HCT116 (cell line): Measurements from ENCODE around the gene HSP90AB1. TPM values are rescaled to one million over a fixed set of nuclear protein-coding genes. Genes with fewer than 3 reads are reported as not detected.

Experiments used
- ATAC-seq: fragments of 200-7000 bp; cut with Tn5 transposase; 2 replicates; pipeline ENCODE4 v1.9.1; 2020; ENCODE audit warnings: mild to moderate bottlenecking, moderate library complexity
- BruUV-seq: library from RNA; stranded (reverse); fragments of 400-500 nt; replicated peaks from 2 replicates; lab custom pipeline; 2021; lab: Mats Ljungman, UMichigan
- CTCF ChIA-PET: fragments of 300-600 bp; sonication (Branson Sonifier 250); formaldehyde crosslinking; loops from one replicate; lab custom pipeline; 2021; ENCODE audit warnings: antibody characterized with exemption; lab: Charles Lee
- POLR2A ChIA-PET: fragments of 300-600, 350-600 bp; sonication (Branson Sonifier 250); formaldehyde crosslinking; loops from one replicate; lab custom pipeline; 2021; ENCODE audit warnings: antibody characterized with exemption; lab: Charles Lee
- RAD21 ChIA-PET, 2 experiments: fragments of 300-600 bp; sonication (Branson Sonifier 250); formaldehyde crosslinking; loops; one replicate each; lab custom pipeline; 2023; ENCODE audit warnings: low total read pairs in 2 of 2; ENCODE audit not compliant: uncharacterized antibody in 2 of 2, unreplicated experiment in 2 of 2, low non-redundant PET in 1 of 2; lab: Charles Lee
- DNase-seq: peaks from one replicate; pipeline ENCODE4 v3.0.0-alpha.2; 2010; ENCODE audit warnings: low read depth, low spot score
- H2AFZ ChIP-seq: fragments of 200-600 bp; shearing (Covaris generic), sonication (generic); 2 replicates; pipeline ENCODE4 v1.6.1; 2017; ENCODE audit warnings: low read depth, mixed run types, mixed read lengths, antibody characterized with exemption, low read length; ENCODE audit not compliant: poor library complexity, severe bottlenecking
- H3K27ac ChIP-seq: 2 replicates; pipeline ENCODE4 v1.5.1; 2012; ENCODE audit warnings: low read depth, low read length
- H3K27me3 ChIP-seq: fragments of 200-600 bp; sonication (generic); 2 replicates; pipeline ENCODE4 v1.6.1; 2016; ENCODE audit warnings: mixed run types, low read length, mixed read lengths; ENCODE audit not compliant: insufficient read depth
- H3K36me3 ChIP-seq, 2 experiments: fragments of 200-500 bp in 1 of 2; fragments of 200-600 bp in 1 of 2; sonication (Bioruptor generic) in 1 of 2; sonication (generic) in 1 of 2; 2 replicates each; pipeline versions ENCODE4 v1.5.1 to v1.6.1; 2014 to 2016; ENCODE audit warnings: low read length in 2 of 2, inconsistent platforms in 1 of 2, mixed read lengths in 1 of 2, mixed run types in 1 of 2; ENCODE audit not compliant: insufficient read depth in 2 of 2, control insufficient read depth in 1 of 2
- H3K4me1 ChIP-seq, 2 experiments: fragments of 200-600 bp in 1 of 2; sonication (generic) in 1 of 2; 2 replicates each; pipeline versions ENCODE4 v1.5.1 to v1.6.1; 2012 to 2017; ENCODE audit warnings: low read length in 2 of 2, inconsistent platforms in 1 of 2, mild to moderate bottlenecking in 1 of 2, mixed read lengths in 1 of 2, mixed run types in 1 of 2, moderate library complexity in 1 of 2; ENCODE audit not compliant: insufficient read depth in 2 of 2, control insufficient read depth in 1 of 2
- H3K4me2 ChIP-seq: fragments of 200-600 bp; sonication (generic); 2 replicates; pipeline ENCODE4 v1.6.1; 2017; ENCODE audit warnings: mixed run types, low read length, mixed read lengths
- H3K4me3 ChIP-seq, 2 experiments: fragments of 200-600 bp in 1 of 2; sonication (generic) in 1 of 2; replicated peaks in 1 of 2; 2 replicates each; pipeline ENCODE4 v1.5.1; 2011 to 2016; ENCODE audit warnings: low read length in 2 of 2, control low read depth in 1 of 2, low read depth in 1 of 2, mild to moderate bottlenecking in 1 of 2, mixed read lengths in 1 of 2, mixed run types in 1 of 2
- H3K79me2 ChIP-seq: fragments of 200-600 bp; sonication (generic); 2 replicates; pipeline ENCODE4 v1.6.1; 2017; ENCODE audit warnings: mild to moderate bottlenecking, mixed run types, low read length, moderate library complexity, mixed read lengths; ENCODE audit not compliant: insufficient read depth
- H3K9ac ChIP-seq: fragments of 200-600 bp; sonication (generic); 2 replicates; pipeline ENCODE4 v1.6.1; 2016; ENCODE audit warnings: low read length, mixed read lengths
- H3K9me2 ChIP-seq: fragments of 200-600 bp; sonication (generic), shearing (Covaris generic); 2 replicates; pipeline ENCODE4 v1.6.1; 2017; ENCODE audit warnings: mixed run types, mild to moderate bottlenecking, moderate library complexity; ENCODE audit not compliant: insufficient read depth
- H3K9me3 ChIP-seq, 2 experiments: fragments of 200-500 bp in 1 of 2; fragments of 200-600 bp in 1 of 2; sonication (Bioruptor generic) in 1 of 2; sonication (generic) in 1 of 2; 2 replicates each; pipeline ENCODE4 v1.6.1; 2014 to 2017; ENCODE audit warnings: low read length in 2 of 2, mixed read lengths in 2 of 2, inconsistent platforms in 1 of 2, low read depth in 1 of 2, mild to moderate bottlenecking in 1 of 2, mixed run types in 1 of 2, moderate library complexity in 1 of 2; ENCODE audit not compliant: control insufficient read depth in 1 of 2, insufficient read depth in 1 of 2
- H4K20me1 ChIP-seq: fragments of 200-600 bp; sonication (generic), shearing (Covaris generic); 2 replicates; pipeline ENCODE4 v1.6.1; 2017; ENCODE audit warnings: mixed run types, mild to moderate bottlenecking, moderate library complexity; ENCODE audit not compliant: insufficient read depth
- CBX3 ChIP-seq: IDR thresholded peaks from 2 replicates; pipeline ENCODE4 v1.6.1; 2012; ENCODE audit warnings: low read depth
- ELF1 ChIP-seq: IDR thresholded peaks from 2 replicates; pipeline ENCODE4 v1.6.1; 2012; ENCODE audit warnings: low read depth, borderline replicate concordance
- POLR2A ChIP-seq: IDR thresholded peaks from 2 replicates; pipeline ENCODE4 v1.7.0; 2011; ENCODE audit warnings: borderline replicate concordance; ENCODE audit not compliant: insufficient read depth, insufficient read length; ENCODE audit errors: extremely low read depth
- POLR2AphosphoS5 ChIP-seq: IDR thresholded peaks from 2 replicates; pipeline ENCODE4 v1.6.1; 2011; ENCODE audit warnings: mild to moderate bottlenecking, low read depth, low read length, moderate library complexity
- SIN3A ChIP-seq: IDR thresholded peaks from 2 replicates; pipeline ENCODE4 v1.6.1; 2012; ENCODE audit warnings: low read depth
- SP1 ChIP-seq: IDR thresholded peaks from 2 replicates; pipeline ENCODE4 v1.6.1; 2012; ENCODE audit warnings: low read depth
- SRF ChIP-seq: IDR thresholded peaks from 2 replicates; pipeline ENCODE4 v1.6.1; 2012; ENCODE audit warnings: low read depth
- TCF7L2 ChIP-seq: IDR thresholded peaks from 2 replicates; pipeline ENCODE4 v1.7.0; 2011; ENCODE audit warnings: borderline replicate concordance, inconsistent platforms; ENCODE audit not compliant: insufficient read depth, insufficient read length; ENCODE audit errors: extremely low read depth
- ZFX ChIP-seq: fragments of 450-650 bp; IDR thresholded peaks from 2 replicates; pipeline ENCODE4 v1.6.1; 2017
- intact Hi-C: fragments of 100-400 bp; cut with micrococcal nuclease; formaldehyde crosslinking; loops from 2 replicates; pipeline ENCODE4 v1.10.0; 2022
- total RNA-seq: library from RNA; stranded (reverse); gene quantifications from one replicate; pipeline ENCODE4 v1.2.1, GENCODE V29; 2021; ENCODE audit not compliant: unreplicated experiment
- TF ChIP-seq, protein P1 (sequence below): IDR thresholded peaks from 2 replicates; pipeline ENCODE4 v1.6.1; 2012; ENCODE audit warnings: low read depth
- TF ChIP-seq, protein P2 (sequence below), 3 experiments: fragments of 200-600 bp in 1 of 3; sonication (generic) in 1 of 3; IDR thresholded peaks in 2 of 3; conservative IDR thresholded peaks in 1 of 3; 2 replicates each; pipeline ENCODE4 v1.5.1; 2012 to 2017; ENCODE audit warnings: low read depth in 2 of 3, low read length in 2 of 3, antibody characterized with exemption in 1 of 3, borderline replicate concordance in 1 of 3, control low read depth in 1 of 3, mild to moderate bottlenecking in 1 of 3, mixed read lengths in 1 of 3, mixed run types in 1 of 3, moderate library complexity in 1 of 3; ENCODE audit not compliant: insufficient read depth in 1 of 3

The HSP90AB1 gene
- total RNA-seq, 1 experiment from 2014 or later: 2,554 TPM

DNA sequence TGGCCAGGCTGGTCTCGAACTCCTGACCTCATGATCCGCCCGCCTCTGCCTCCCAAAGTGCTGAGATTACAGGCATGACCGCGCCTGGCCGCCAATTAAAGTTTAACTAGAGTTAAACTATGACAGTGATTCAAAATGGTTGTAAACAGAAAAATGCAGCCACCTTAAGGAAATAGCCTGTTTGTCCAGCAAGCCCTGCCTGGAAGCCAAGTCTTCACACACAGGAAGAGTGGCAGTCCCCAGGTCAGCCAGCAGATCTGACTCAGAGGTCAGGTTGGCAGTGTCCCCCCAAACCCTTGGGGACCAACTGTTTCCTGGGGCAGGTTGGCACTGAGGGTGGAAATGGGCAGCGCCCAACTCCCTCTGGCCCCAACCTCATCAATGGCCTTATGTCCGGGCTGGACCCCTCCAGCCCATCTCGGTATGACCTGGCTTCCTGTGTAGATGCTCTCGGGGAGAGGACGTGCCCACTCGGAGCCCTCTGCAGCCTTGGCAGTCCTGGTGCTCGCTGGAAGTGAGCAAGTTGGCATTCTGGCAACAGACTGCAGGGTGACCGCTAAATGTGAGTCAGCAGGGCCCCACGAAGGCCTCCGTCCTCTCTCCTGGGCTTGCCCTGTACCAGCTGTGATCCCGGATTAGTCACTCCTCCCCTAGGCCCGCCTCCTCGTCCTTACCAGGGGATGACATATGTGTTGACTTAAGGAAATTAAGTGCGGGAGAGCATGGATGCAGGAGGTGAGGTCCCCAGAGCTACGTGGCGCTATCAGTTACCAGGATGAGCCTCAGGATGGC, 9.7 kb upstream of the HSP90AB1 start:
- Histone ChIP-seq H3K27ac (peak overlapping the region; percentile 82), H3K4me3 (peak overlapping the region; percentile 45 to 56), H3K36me3 (peaks cover 5 to 29% of the 10 kb centered on the region in 2 experiments; a peak in 2 of 4 replicates), H3K9me3 (no peaks in the 10 kb centered on the region), H3K4me2 (peak overlapping the region; percentile 85), H3K9ac (peak overlapping the region; percentile 62), H3K79me2 (no peaks in the 10 kb centered on the region), H3K27me3 (no peaks in the 10 kb centered on the region), H3K4me1 (peaks cover 29 to 42% of the 10 kb centered on the region in 2 experiments), H4K20me1 (no peaks in the 10 kb centered on the region), H2AFZ (no peak overlapping the region), H3K9me2 (no peaks in the 10 kb centered on the region)
- TF ChIP-seq ZFX (no peak), ELF1 (no peak), SIN3A (no peak), TCF7L2 (peak; percentile 13), POLR2AphosphoS5 (peak; percentile 65), SP1 (no peak), SRF (no peak), CBX3 (no peak), POLR2A (no peak)
- TF ChIP-seq, protein P1, sequence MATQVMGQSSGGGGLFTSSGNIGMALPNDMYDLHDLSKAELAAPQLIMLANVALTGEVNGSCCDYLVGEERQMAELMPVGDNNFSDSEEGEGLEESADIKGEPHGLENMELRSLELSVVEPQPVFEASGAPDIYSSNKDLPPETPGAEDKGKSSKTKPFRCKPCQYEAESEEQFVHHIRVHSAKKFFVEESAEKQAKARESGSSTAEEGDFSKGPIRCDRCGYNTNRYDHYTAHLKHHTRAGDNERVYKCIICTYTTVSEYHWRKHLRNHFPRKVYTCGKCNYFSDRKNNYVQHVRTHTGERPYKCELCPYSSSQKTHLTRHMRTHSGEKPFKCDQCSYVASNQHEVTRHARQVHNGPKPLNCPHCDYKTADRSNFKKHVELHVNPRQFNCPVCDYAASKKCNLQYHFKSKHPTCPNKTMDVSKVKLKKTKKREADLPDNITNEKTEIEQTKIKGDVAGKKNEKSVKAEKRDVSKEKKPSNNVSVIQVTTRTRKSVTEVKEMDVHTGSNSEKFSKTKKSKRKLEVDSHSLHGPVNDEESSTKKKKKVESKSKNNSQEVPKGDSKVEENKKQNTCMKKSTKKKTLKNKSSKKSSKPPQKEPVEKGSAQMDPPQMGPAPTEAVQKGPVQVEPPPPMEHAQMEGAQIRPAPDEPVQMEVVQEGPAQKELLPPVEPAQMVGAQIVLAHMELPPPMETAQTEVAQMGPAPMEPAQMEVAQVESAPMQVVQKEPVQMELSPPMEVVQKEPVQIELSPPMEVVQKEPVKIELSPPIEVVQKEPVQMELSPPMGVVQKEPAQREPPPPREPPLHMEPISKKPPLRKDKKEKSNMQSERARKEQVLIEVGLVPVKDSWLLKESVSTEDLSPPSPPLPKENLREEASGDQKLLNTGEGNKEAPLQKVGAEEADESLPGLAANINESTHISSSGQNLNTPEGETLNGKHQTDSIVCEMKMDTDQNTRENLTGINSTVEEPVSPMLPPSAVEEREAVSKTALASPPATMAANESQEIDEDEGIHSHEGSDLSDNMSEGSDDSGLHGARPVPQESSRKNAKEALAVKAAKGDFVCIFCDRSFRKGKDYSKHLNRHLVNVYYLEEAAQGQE: no peak
- TF ChIP-seq, protein P2, sequence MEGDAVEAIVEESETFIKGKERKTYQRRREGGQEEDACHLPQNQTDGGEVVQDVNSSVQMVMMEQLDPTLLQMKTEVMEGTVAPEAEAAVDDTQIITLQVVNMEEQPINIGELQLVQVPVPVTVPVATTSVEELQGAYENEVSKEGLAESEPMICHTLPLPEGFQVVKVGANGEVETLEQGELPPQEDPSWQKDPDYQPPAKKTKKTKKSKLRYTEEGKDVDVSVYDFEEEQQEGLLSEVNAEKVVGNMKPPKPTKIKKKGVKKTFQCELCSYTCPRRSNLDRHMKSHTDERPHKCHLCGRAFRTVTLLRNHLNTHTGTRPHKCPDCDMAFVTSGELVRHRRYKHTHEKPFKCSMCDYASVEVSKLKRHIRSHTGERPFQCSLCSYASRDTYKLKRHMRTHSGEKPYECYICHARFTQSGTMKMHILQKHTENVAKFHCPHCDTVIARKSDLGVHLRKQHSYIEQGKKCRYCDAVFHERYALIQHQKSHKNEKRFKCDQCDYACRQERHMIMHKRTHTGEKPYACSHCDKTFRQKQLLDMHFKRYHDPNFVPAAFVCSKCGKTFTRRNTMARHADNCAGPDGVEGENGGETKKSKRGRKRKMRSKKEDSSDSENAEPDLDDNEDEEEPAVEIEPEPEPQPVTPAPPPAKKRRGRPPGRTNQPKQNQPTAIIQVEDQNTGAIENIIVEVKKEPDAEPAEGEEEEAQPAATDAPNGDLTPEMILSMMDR (IDR thresholded peaks at IDR 0.05 in 2 of 3, conservative IDR thresholded peaks at IDR 0.05 in 1 of 3; ENCODE audit: borderline replicate concordance in 1 of 3, insufficient read depth in 1 of 3, low read depth in 2 of 3, low read length in 2 of 3): no peak
- intact Hi-C loops: loop anchor here (1.0 kb wide), 1 partner anchor 101 kb away; no protein-coding TSS in a partner anchor
- RAD21 ChIA-PET: interaction anchor here (0.7 to 0.9 kb wide), 3 partner anchors 10 to 64 kb away, joined by 3 to 4 read pairs (median 4); partner anchors contain the start of gene HSP90AB1 (in 2 of the 2)
- TSS peak; percentile 83 for BruUV-seq
- POLR2A ChIA-PET: interaction anchor here (1.1 to 2.4 kb wide), 3 partner anchors 9 to 14 kb away, joined by 4 to 31 read pairs (median 8); partner anchors contain the start of genes HSP90AB1 and SLC29A1
- DNase-seq (peak; percentile 86), ATAC-seq (peak; percentile 86)
- CTCF ChIA-PET: interaction anchor here (0.7 to 1.8 kb wide), 13 partner anchors 9 to 140 kb away, joined by 3 to 13 read pairs (median 7); partner anchors contain the start of genes HSP90AB1 and SLC29A1
